Measurements from ENCODE around the gene GPLD1.
"Not testable (repeated sequence)": the region's sequence is repeated elsewhere in the genome, so short reads cannot be mapped to it uniquely, and the experiment has no call there.

The GPLD1 gene

DNA sequence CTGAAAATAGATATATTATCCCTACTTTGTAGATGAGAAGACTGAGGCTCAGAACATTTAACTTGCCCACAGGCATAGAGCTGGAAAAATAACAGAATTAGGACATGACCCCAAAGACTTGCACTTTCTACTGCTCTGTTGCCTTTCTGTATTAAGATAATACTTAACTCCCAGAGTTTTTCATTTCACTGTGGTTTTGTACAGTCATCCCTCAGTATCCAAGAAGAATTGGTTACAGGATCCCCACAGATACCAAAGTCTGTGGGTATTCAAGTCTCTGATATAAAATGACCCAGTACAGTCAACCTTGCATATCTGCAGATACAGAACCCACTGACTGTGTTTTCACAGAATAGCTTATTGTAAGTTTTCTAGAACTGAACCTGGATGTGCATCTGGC, 69.9 kb downstream of the GPLD1 start:
- no peak overlapping the region for H3K27ac ChIP-seq (ENCODE audit: low read length)
- no peak overlapping the region for H3K4me3 ChIP-seq (ENCODE audit: low read length in 2 of 2)
- no peak overlapping the region for H3K9ac ChIP-seq (ENCODE audit: low read length in 2 of 2)
- no peaks in the 10 kb centered on the region for H3K4me1 ChIP-seq (ENCODE audit: control insufficient read depth, insufficient read depth, low read length)
- no peaks in the 10 kb centered on the region for H3K9me3 ChIP-seq (ENCODE audit: control insufficient read depth in 2 of 2, low read length in 2 of 2)
- peaks cover 35 to 53% of the 10 kb centered on the region in 2 donors for H3K36me3 ChIP-seq (ENCODE audit: control insufficient read depth in 2 of 2, insufficient read depth in 2 of 2, low read length in 2 of 2)
- no peaks in the 10 kb centered on the region for H3K27me3 ChIP-seq (ENCODE audit: control insufficient read depth in 1 of 2, insufficient read depth in 2 of 2, low read length in 2 of 2)

DNA sequence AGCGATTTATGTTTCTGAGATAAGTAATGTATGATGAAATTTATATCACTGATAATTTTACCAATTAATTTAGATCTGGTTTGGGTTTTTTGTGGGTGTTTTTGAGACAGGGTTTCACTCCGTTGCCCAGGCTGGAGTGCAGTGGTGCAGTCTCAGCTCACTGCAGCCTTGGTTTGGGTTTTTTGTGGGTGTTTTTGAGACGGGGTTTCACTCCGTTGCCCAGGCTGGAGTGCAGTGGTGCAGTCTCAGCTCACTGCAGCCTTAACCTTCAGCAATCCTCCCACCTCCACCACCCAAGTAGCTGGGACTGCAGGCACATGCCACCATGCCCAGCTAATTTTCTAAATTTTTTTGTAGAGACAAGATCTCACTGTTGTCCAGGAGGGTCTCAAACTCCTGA, 73.6 kb downstream of the GPLD1 start:
- no peak overlapping the region for H3K4me3 ChIP-seq (ENCODE audit: low read length in 2 of 2)
- H3K36me3 ChIP-seq (ENCODE audit: control insufficient read depth in 2 of 2, insufficient read depth in 2 of 2, low read length in 2 of 2), result peaks cover 41 to 52% of the 10 kb centered on the region in 2 donors
- no peaks in the 10 kb centered on the region for H3K4me1 ChIP-seq (ENCODE audit: control insufficient read depth, insufficient read depth, low read length)
- H3K27me3 ChIP-seq (ENCODE audit: control insufficient read depth in 1 of 2, insufficient read depth in 2 of 2, low read length in 2 of 2), result no peaks in the 10 kb centered on the region
- no peak overlapping the region for H3K27ac ChIP-seq (ENCODE audit: low read length)
- H3K9ac ChIP-seq (ENCODE audit: low read length in 2 of 2), result no peak overlapping the region
- H3K9me3 ChIP-seq (ENCODE audit: control insufficient read depth in 2 of 2, low read length in 2 of 2), result no peaks in the 10 kb centered on the region

GRCh38 chr6:24414531-24414930, 74.8 kb downstream of the GPLD1 start:
- H3K4me1 ChIP-seq (ENCODE audit: control insufficient read depth, insufficient read depth, low read length); H3K27me3 ChIP-seq (ENCODE audit: control insufficient read depth in 1 of 2, insufficient read depth in 2 of 2, low read length in 2 of 2); H3K27ac ChIP-seq (ENCODE audit: low read length); H3K9ac ChIP-seq (ENCODE audit: low read length in 2 of 2); H3K4me3 ChIP-seq (ENCODE audit: low read length in 2 of 2); H3K9me3 ChIP-seq (ENCODE audit: control insufficient read depth in 2 of 2, low read length in 2 of 2): not testable (repeated sequence)
- peaks cover 30 to 41% of the 10 kb centered on the region in 2 donors for H3K36me3 ChIP-seq (ENCODE audit: control insufficient read depth in 2 of 2, insufficient read depth in 2 of 2, low read length in 2 of 2)

GRCh38 chr6:24412294-24412693, 77.1 kb downstream of the GPLD1 start:
- Histone ChIP-seq H3K9me3 (ENCODE audit: control insufficient read depth in 2 of 2, low read length in 2 of 2) (no peaks in the 10 kb centered on the region), H3K9ac (ENCODE audit: low read length in 2 of 2) (no peak overlapping the region), H3K4me3 (ENCODE audit: low read length in 2 of 2) (no peak overlapping the region), H3K27me3 (ENCODE audit: control insufficient read depth in 1 of 2, insufficient read depth in 2 of 2, low read length in 2 of 2) (no peaks in the 10 kb centered on the region), H3K36me3 (ENCODE audit: control insufficient read depth in 2 of 2, insufficient read depth in 2 of 2, low read length in 2 of 2) (peaks cover 28 to 44% of the 10 kb centered on the region in 2 donors), H3K27ac (ENCODE audit: low read length) (no peak overlapping the region), H3K4me1 (ENCODE audit: control insufficient read depth, insufficient read depth, low read length) (no peaks in the 10 kb centered on the region)

DNA sequence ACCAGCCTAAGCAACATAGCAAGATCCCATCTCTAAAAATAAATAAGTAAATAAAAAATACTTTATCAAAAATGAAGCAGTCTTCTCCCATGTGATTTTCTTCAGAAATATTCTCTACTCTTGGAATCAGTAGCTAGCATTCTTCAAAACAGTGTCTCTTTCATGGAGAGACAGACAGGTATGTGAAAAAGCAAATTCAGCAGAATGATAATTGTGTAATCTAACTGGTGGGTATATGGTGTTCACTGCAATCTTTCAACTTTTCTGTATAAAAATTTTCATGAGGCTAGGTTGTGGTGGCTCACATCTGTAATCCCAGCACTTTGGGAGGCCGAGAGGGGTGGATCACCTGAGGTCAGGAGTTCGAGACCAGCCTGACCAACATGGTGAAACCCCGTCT, 78.8 kb downstream of the GPLD1 start:
- Histone ChIP-seq H3K36me3 (ENCODE audit: control insufficient read depth in 2 of 2, insufficient read depth in 2 of 2, low read length in 2 of 2) (peaks cover 21 to 38% of the 10 kb centered on the region in 2 donors), H3K9ac (ENCODE audit: low read length in 2 of 2) (no peak overlapping the region), H3K27ac (ENCODE audit: low read length) (no peak overlapping the region), H3K4me3 (ENCODE audit: low read length in 2 of 2) (no peak overlapping the region), H3K4me1 (ENCODE audit: control insufficient read depth, insufficient read depth, low read length) (no peaks in the 10 kb centered on the region), H3K27me3 (ENCODE audit: control insufficient read depth in 1 of 2, insufficient read depth in 2 of 2, low read length in 2 of 2) (no peaks in the 10 kb centered on the region), H3K9me3 (ENCODE audit: control insufficient read depth in 2 of 2, low read length in 2 of 2) (no peaks in the 10 kb centered on the region)

GRCh38 chr6:24408719-24409410, 80.5 kb downstream of the GPLD1 start:
- H3K4me3 ChIP-seq (ENCODE audit: low read length in 2 of 2), result no peak overlapping the region
- H3K36me3 ChIP-seq (ENCODE audit: control insufficient read depth in 2 of 2, insufficient read depth in 2 of 2, low read length in 2 of 2), result peaks cover 25 to 30% of the 10 kb centered on the region in 2 donors
- H3K4me1 ChIP-seq (ENCODE audit: control insufficient read depth, insufficient read depth, low read length), result peaks cover 2% of the 10 kb centered on the region

GRCh38 chr6:24405262-24405661, 84.1 kb downstream of the GPLD1 start:
- Histone ChIP-seq H3K36me3 (ENCODE audit: control insufficient read depth in 2 of 2, insufficient read depth in 2 of 2, low read length in 2 of 2) (peaks cover 10 to 13% of the 10 kb centered on the region in 2 donors), H3K4me3 (ENCODE audit: low read length in 2 of 2) (no peak overlapping the region), H3K9me3 (ENCODE audit: control insufficient read depth in 2 of 2, low read length in 2 of 2) (no peaks in the 10 kb centered on the region), H3K27ac (ENCODE audit: low read length) (no peak overlapping the region), H3K4me1 (ENCODE audit: control insufficient read depth, insufficient read depth, low read length) (peaks cover 7% of the 10 kb centered on the region), H3K27me3 (ENCODE audit: control insufficient read depth in 1 of 2, insufficient read depth in 2 of 2, low read length in 2 of 2) (no peaks in the 10 kb centered on the region), H3K9ac (ENCODE audit: low read length in 2 of 2) (no peak overlapping the region)

More at GRCh38 chr6:24408719-24409410, 80.5 kb downstream of the GPLD1 start:
- Histone ChIP-seq H3K27ac (ENCODE audit: low read length) (no peak overlapping the region), H3K27me3 (ENCODE audit: control insufficient read depth in 1 of 2, insufficient read depth in 2 of 2, low read length in 2 of 2) (no peaks in the 10 kb centered on the region), H3K9me3 (ENCODE audit: control insufficient read depth in 2 of 2, low read length in 2 of 2) (no peaks in the 10 kb centered on the region), H3K9ac (ENCODE audit: low read length in 2 of 2) (no peak overlapping the region)

DNA sequence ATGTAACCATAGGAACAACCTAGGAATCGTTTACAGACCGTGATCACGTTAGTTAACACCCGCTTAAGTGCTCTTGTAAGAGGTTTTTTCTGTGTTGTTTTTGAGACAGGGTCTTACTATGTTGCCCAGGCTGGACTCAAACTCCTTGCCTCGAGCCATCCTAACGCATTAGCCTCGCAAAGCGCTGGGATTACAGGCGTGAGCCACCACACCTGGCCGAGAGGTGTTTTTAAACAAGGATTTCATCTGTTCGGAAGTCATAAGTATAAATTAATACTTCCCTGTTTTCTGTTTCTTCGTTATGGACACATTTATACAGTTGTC, 85.9 kb downstream of the GPLD1 start:
- Histone ChIP-seq H3K27me3 (ENCODE audit: control insufficient read depth in 1 of 2, insufficient read depth in 2 of 2, low read length in 2 of 2) (no peaks in the 10 kb centered on the region), H3K27ac (ENCODE audit: low read length) (peak overlapping the region; percentile 70), H3K9me3 (ENCODE audit: control insufficient read depth in 2 of 2, low read length in 2 of 2) (no peaks in the 10 kb centered on the region), H3K9ac (ENCODE audit: low read length in 2 of 2) (peak overlapping the region; percentile 60 to 89), H3K36me3 (ENCODE audit: control insufficient read depth in 2 of 2, insufficient read depth in 2 of 2, low read length in 2 of 2) (peaks cover 4 to 9% of the 10 kb centered on the region in 2 donors), H3K4me1 (ENCODE audit: control insufficient read depth, insufficient read depth, low read length) (peaks cover 7% of the 10 kb centered on the region), H3K4me3 (ENCODE audit: low read length in 2 of 2) (peak overlapping the region; percentile 66 to 97)

- Histone ChIP-seq H3K36me3 (ENCODE audit: control insufficient read depth in 2 of 2, insufficient read depth in 2 of 2, low read length in 2 of 2) (peaks cover 4 to 6% of the 10 kb centered on the region in 2 donors), H3K4me1 (ENCODE audit: control insufficient read depth, insufficient read depth, low read length) (peaks cover 7% of the 10 kb centered on the region), H3K27me3 (ENCODE audit: control insufficient read depth in 1 of 2, insufficient read depth in 2 of 2, low read length in 2 of 2) (no peaks in the 10 kb centered on the region), H3K9ac (ENCODE audit: low read length in 2 of 2) (peak within 1 kb of the TSS; percentile 60 to 89), H3K4me3 (ENCODE audit: low read length in 2 of 2) (peak within 1 kb of the TSS; percentile 66 to 97), H3K27ac (ENCODE audit: low read length) (peak within 1 kb of the TSS; percentile 70), H3K9me3 (ENCODE audit: control insufficient read depth in 2 of 2, low read length in 2 of 2) (no peaks in the 10 kb centered on the region)
These were observed 86.5 kb downstream of the GPLD1 start, which contains the start of gene MRS2 for GRCh38 chr6:24402697-24403500. Gene MRS2 (plus strand): TSS chr6:24402936. CDS start chr6:24403047, 111 bp downstream.

DNA sequence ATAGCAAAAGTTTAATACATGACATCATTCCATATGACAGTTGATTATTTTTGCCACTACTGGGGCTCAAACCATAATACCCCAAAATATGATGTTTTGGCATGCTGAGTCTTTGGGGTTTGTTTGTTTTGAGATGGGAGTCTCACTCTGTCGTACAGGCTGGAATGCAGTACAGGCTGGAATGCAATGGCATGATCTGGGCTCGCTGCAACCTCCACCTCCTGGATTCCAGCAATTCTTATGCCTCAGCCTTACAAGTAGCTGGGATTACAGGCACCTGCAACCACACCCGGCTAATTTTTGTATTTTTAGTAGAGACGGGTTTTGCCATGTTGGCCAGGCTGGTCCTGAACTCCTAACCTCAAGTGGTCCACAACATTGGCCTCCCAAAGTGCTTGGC, 87.9 kb downstream of the GPLD1 start:
- Histone ChIP-seq H3K27me3 (ENCODE audit: control insufficient read depth in 1 of 2, insufficient read depth in 2 of 2, low read length in 2 of 2) (peaks cover 4 to 7% of the 10 kb centered on the region in 2 donors), H3K9ac (ENCODE audit: low read length in 2 of 2) (no peak overlapping the region), H3K4me3 (ENCODE audit: low read length in 2 of 2) (no peak overlapping the region), H3K36me3 (ENCODE audit: control insufficient read depth in 2 of 2, insufficient read depth in 2 of 2, low read length in 2 of 2) (peaks cover 0 to 4% of the 10 kb centered on the region in 2 donors), H3K27ac (ENCODE audit: low read length) (no peak overlapping the region), H3K9me3 (ENCODE audit: control insufficient read depth in 2 of 2, low read length in 2 of 2) (no peaks in the 10 kb centered on the region), H3K4me1 (ENCODE audit: control insufficient read depth, insufficient read depth, low read length) (peaks cover 7% of the 10 kb centered on the region)

All from stomach smooth muscle (tissue), 2 donors.